Measurements from ENCODE around the gene SPPL2B.

SPPL2B gene

GRCh38 chr19:2289714-2290435 lies 38.6 kb upstream of the SPPL2B start:
- H3K4me1 ChIP-seq (ENCODE audit: control insufficient read depth in 1 of 2, insufficient read depth in 1 of 2, low read depth in 1 of 2, low read length in 1 of 2) = peaks cover 81 to 89% of the 10 kb centered on the region in 2 experiments
- peak overlapping the region; percentile 99 for H3K27ac ChIP-seq
- H3K9me3 ChIP-seq = no peaks in the 10 kb centered on the region
- no peaks in the 10 kb centered on the region for H3K27me3 ChIP-seq
- TF ChIP-seq CTCF (IDR thresholded peaks at IDR 0.05) = no peak
- H3K4me3 ChIP-seq (ENCODE audit: low read depth in 1 of 2, low read length in 1 of 2) = peak overlapping the region; percentile 95
- H3K36me3 ChIP-seq = peaks cover 39% of the 10 kb centered on the region

DNA sequence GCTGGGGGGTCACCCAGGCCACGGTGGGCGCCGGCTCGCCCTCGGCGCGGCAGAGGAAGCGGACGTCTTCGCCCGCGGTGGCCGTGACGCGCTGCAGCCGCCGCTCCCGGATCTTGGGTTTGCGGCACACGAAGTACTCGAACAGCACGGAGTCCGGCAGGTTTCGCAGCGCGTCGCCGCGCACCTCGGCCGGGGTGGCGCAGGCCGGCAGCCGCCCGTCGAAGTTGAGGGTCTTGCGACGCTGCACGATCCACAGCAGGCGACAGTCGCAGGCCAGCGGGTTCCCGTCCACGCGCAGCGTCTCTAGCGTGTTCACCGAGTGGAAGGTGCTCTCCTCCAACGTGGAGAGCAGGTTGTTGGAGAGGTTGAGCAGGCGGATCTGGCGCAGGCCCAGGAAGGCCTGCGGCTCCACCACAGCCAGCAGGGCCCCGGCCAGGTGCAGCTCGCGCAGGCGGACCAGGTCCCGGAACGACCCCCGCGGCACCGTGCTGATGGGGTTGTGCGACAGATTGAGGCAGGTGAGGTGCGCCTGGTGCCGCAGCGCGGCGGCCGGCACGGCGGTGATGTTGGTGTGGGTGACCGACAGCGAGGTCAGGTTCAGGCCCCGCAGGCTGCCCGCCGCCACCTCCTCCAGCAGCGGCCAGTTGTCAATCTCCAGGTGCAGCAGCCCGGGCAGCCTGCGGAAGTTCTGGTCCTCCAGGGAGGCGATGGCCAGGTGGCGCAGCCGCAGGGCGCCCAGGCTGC lies 37.9 kb upstream of the SPPL2B start:
- Histone ChIP-seq H3K27ac (peak overlapping the region; percentile 99), H3K4me3 (ENCODE audit: low read depth in 1 of 2, low read length in 1 of 2) (peak overlapping the region; percentile 95), H3K27me3 (no peaks in the 10 kb centered on the region), H3K4me1 (ENCODE audit: control insufficient read depth in 1 of 2, insufficient read depth in 1 of 2, low read depth in 1 of 2, low read length in 1 of 2) (peaks cover 80 to 89% of the 10 kb centered on the region in 2 experiments), H3K9me3 (no peaks in the 10 kb centered on the region), H3K36me3 (peaks cover 47% of the 10 kb centered on the region)
- TF ChIP-seq CTCF (IDR thresholded peaks at IDR 0.05) = no peak

DNA sequence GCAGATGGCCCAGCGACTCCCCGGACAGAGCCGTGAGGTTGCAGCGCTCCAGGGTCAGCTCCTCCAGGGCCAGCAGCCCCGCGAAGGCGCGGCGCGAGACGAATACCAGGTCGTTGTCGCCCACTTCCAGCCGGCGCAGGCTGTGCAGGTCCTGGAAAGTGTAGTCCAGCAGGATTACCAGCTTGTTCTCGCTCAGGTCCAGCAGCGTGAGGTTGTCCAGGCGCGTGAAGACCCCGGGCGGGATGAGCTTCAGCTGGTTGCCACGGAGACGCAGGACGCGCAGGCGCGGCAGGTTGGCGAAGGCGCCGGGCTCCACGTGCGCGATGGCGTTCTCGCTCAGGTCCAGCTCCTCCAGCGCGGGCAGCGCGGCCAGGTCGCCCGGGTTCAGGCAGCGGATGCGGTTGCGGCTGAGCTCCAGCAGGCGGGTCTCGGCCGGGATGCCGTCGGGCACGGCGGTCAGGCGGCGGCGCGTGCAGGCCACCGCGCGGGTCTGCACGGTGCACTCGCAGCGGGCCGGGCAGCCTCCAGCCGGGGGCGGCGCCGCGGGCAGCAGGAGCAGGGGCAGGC lies 37.2 kb upstream of the SPPL2B start:
- Histone ChIP-seq H3K4me3 (ENCODE audit: low read depth in 1 of 2, low read length in 1 of 2) (peak overlapping the region; percentile 95), H3K9me3 (no peaks in the 10 kb centered on the region), H3K4me1 (ENCODE audit: control insufficient read depth in 1 of 2, insufficient read depth in 1 of 2, low read depth in 1 of 2, low read length in 1 of 2) (peaks cover 76 to 88% of the 10 kb centered on the region in 2 experiments), H3K27ac (peak overlapping the region; percentile 99), H3K27me3 (no peaks in the 10 kb centered on the region), H3K36me3 (peaks cover 53% of the 10 kb centered on the region)
- no peak for TF ChIP-seq CTCF (IDR thresholded peaks at IDR 0.05)

GRCh38 chr19:2294687-2295335 lies 33.7 kb upstream of the SPPL2B start:
- Histone ChIP-seq H3K27me3 (no peaks in the 10 kb centered on the region), H3K27ac (peak overlapping the region; percentile 70), H3K4me1 (ENCODE audit: control insufficient read depth in 1 of 2, insufficient read depth in 1 of 2, low read depth in 1 of 2, low read length in 1 of 2) (peaks cover 44 to 62% of the 10 kb centered on the region in 2 experiments), H3K36me3 (peaks cover 64% of the 10 kb centered on the region), H3K4me3 (ENCODE audit: low read depth in 1 of 2, low read length in 1 of 2) (peak overlapping the region in 1 of 2 experiments; percentile 95), H3K9me3 (no peaks in the 10 kb centered on the region)
- TF ChIP-seq CTCF (IDR thresholded peaks at IDR 0.05) = no peak

GRCh38 chr19:2296141-2296540 lies 32.3 kb upstream of the SPPL2B start:
- TF ChIP-seq CTCF (IDR thresholded peaks at IDR 0.05) = no peak
- H3K4me1 ChIP-seq (ENCODE audit: control insufficient read depth in 1 of 2, insufficient read depth in 1 of 2, low read depth in 1 of 2, low read length in 1 of 2) = peaks cover 43 to 63% of the 10 kb centered on the region in 2 experiments
- H3K9me3 ChIP-seq = no peaks in the 10 kb centered on the region

More at GRCh38 chr19:2296141-2296540, 32.3 kb upstream of the SPPL2B start:
- peak overlapping the region in 1 of 2 experiments; percentile 95 for H3K4me3 ChIP-seq (ENCODE audit: low read depth in 1 of 2, low read length in 1 of 2)
- peaks cover 58% of the 10 kb centered on the region for H3K36me3 ChIP-seq
- peak overlapping the region; percentile 70 for H3K27ac ChIP-seq
- H3K27me3 ChIP-seq = no peaks in the 10 kb centered on the region
